CD4-positive, alpha-beta T cell (primary cell): Measurements from ENCODE around the gene MBD3L4. TPM values are rescaled to one million over a fixed set of nuclear protein-coding genes. Genes with fewer than 3 reads are reported as not detected.

Experiments
- ATAC-seq: fragments of 200-7000 bp; cut with Tn5 transposase; one replicate; pipeline ENCODE4 v1.10.0; 2022; ENCODE audit warnings: mild to moderate bottlenecking; ENCODE audit not compliant: poor library complexity
- CTCF ChIA-PET: fragments of 350-600 bp; sonication (Branson Sonifier 250); formaldehyde crosslinking; loops from one replicate; lab custom pipeline; 2021; ENCODE audit warnings: antibody characterized with exemption, inconsistent platforms; lab: Charles Lee
- POLR2A ChIA-PET: fragments of 350-600 bp; sonication (Branson Sonifier 250); formaldehyde crosslinking; loops from one replicate; lab custom pipeline; 2021; ENCODE audit warnings: antibody characterized with exemption, inconsistent platforms; lab: Charles Lee
- DNase-seq, 14 experiments: peaks; one replicate each; pipeline ENCODE4 v3.0.0-alpha.2; 2013 to 2020; ENCODE audit warnings: mixed read lengths in 2 of 14
- H3K27ac ChIP-seq, 2 donors: one replicate each; pipeline versions ENCODE4 v1.5.1 to v1.7.0; 2013; ENCODE audit warnings: low read length in 2 of 2, low read depth in 1 of 2, mild to moderate bottlenecking in 1 of 2
- H3K27me3 ChIP-seq, 2 experiments: 1 replicate in 1 of 2; 2 replicates in 1 of 2; pipeline versions ENCODE4 v1.6.1 to v1.7.0; 2013; ENCODE audit warnings: low read length in 2 of 2, control low read depth in 1 of 2, mild to moderate bottlenecking in 1 of 2, moderate library complexity in 1 of 2; ENCODE audit not compliant: insufficient read depth in 2 of 2, control insufficient read depth in 1 of 2
- H3K36me3 ChIP-seq: one replicate; pipeline ENCODE4 v1.6.1; 2013; ENCODE audit warnings: low read length, control low read depth; ENCODE audit not compliant: insufficient read depth
- H3K4me1 ChIP-seq: one replicate; pipeline ENCODE4 v1.6.1; 2013; ENCODE audit warnings: low read length, control low read depth; ENCODE audit not compliant: insufficient read depth
- H3K4me3 ChIP-seq: one replicate; pipeline ENCODE4 v1.5.1; 2013; ENCODE audit warnings: mild to moderate bottlenecking, low read length, moderate library complexity
- H3K9me3 ChIP-seq, 2 experiments: 1 replicate in 1 of 2; 2 replicates in 1 of 2; pipeline versions ENCODE4 v1.6.1 to v1.7.0; 2013; ENCODE audit warnings: low read length in 2 of 2, mild to moderate bottlenecking in 2 of 2, control low read depth in 1 of 2, moderate library complexity in 1 of 2; ENCODE audit not compliant: control insufficient read depth in 1 of 2, insufficient read depth in 1 of 2
- H3K27ac Mint-ChIP-seq: one replicate; pipeline ENCODE4 v1.8.0; 2020; ENCODE audit warnings: mixed read lengths
- H3K27me3 Mint-ChIP-seq: one replicate; pipeline ENCODE4 v1.8.0; 2021; ENCODE audit warnings: mixed read lengths
- H3K36me3 Mint-ChIP-seq: one replicate; pipeline ENCODE4 v1.8.0; 2021; ENCODE audit warnings: low read depth, mixed read lengths
- H3K4me1 Mint-ChIP-seq: one replicate; pipeline ENCODE4 v1.8.0; 2021; ENCODE audit warnings: low read depth, mixed read lengths
- H3K4me3 Mint-ChIP-seq: one replicate; pipeline ENCODE4 v1.8.0; 2020; ENCODE audit warnings: mild to moderate bottlenecking, mixed read lengths
- H3K9me3 Mint-ChIP-seq: one replicate; pipeline ENCODE4 v1.8.0; 2020; ENCODE audit warnings: mixed read lengths
- CTCF ChIP-seq: fragments of 200-600 bp; IDR thresholded peaks from one replicate; pipeline ENCODE4 v1.8.0; 2022; ENCODE audit warnings: antibody characterized with exemption, mild to moderate bottlenecking
- intact Hi-C, 2 experiments: fragments of 100-400 bp; cut with DNase I in 1 of 2; cut with micrococcal nuclease in 1 of 2; formaldehyde crosslinking; loops; one replicate each; pipeline versions ENCODE4 v1.15.1 to v1.9.0; 2023 to 2025; cut with DNase I, micrococcal nuclease
- total RNA-seq, 174 experiments: library from RNA in 2 of 174; stranded (reverse) in 2 of 174; gene quantifications; one replicate each; pipeline ENCODE4 v1.2.3 and lab custom pipeline; 2021 to 2026

Gene MBD3L4
- total RNA-seq, 2 experiments from 2014 or later, result not detected

GRCh38 chr19:7010722-7011593, 29.0 kb downstream of the MBD3L4 start:
- peak overlapping the region; percentile 18 for H3K4me3 Mint-ChIP-seq

GRCh38 chr19:7007859-7008258, 32.1 kb downstream of the MBD3L4 start:
- ATAC-seq (no peak), DNase-seq (no peak)
- H3K4me1 ChIP-seq, result peaks cover 26% of the 10 kb centered on the region
- H3K27ac Mint-ChIP-seq, result no peak overlapping the region
- intact Hi-C loops, result no loop called here
- no peaks in the 10 kb centered on the region for H3K9me3 Mint-ChIP-seq
- CTCF ChIA-PET, result no interaction called here
- TF ChIP-seq CTCF, result no peak
- H3K4me3 Mint-ChIP-seq, result no peak overlapping the region
- H3K4me3 ChIP-seq, result no peak overlapping the region
- H3K36me3 Mint-ChIP-seq, result no peaks in the 10 kb centered on the region
- H3K9me3 ChIP-seq, result peaks cover 0 to 21% of the 10 kb centered on the region in 2 experiments
- no peaks in the 10 kb centered on the region for H3K27me3 ChIP-seq
- no peaks in the 10 kb centered on the region for H3K36me3 ChIP-seq
- H3K4me1 Mint-ChIP-seq, result peaks cover 53% of the 10 kb centered on the region
- no peaks in the 10 kb centered on the region for H3K27me3 Mint-ChIP-seq
- no peak overlapping the region for H3K27ac ChIP-seq
- POLR2A ChIA-PET, result interaction anchor here (0.6 kb wide), 2 partner anchors 118 to 1578 kb away, joined by 3 read pairs; no protein-coding TSS in a partner anchor

More at GRCh38 chr19:7010722-7011593, 29.0 kb downstream of the MBD3L4 start:
- Mint-ChIP-seq H3K4me1 (peaks cover 56% of the 10 kb centered on the region), H3K27me3 (no peaks in the 10 kb centered on the region), H3K27ac (no peak overlapping the region), H3K9me3 (no peaks in the 10 kb centered on the region), H3K36me3 (no peaks in the 10 kb centered on the region)
- intact Hi-C loops, result no loop called here
- no peaks in the 10 kb centered on the region for H3K36me3 ChIP-seq
- no peaks in the 10 kb centered on the region for H3K27me3 ChIP-seq
- ChIA-PET POLR2A (no interaction called here), CTCF (no interaction called here)
- H3K9me3 ChIP-seq, result peaks cover 0 to 18% of the 10 kb centered on the region in 2 experiments
- DNase-seq (no peak), ATAC-seq (no peak)
- peaks cover 40% of the 10 kb centered on the region for H3K4me1 ChIP-seq
- H3K27ac ChIP-seq, result no peak overlapping the region
- TF ChIP-seq CTCF, result no peak
- H3K4me3 ChIP-seq, result no peak overlapping the region

- Histone ChIP-seq H3K27ac (no peak overlapping the region), H3K9me3 (peaks cover 0 to 8% of the 10 kb centered on the region in 2 experiments), H3K4me1 (peaks cover 24% of the 10 kb centered on the region), H3K36me3 (no peaks in the 10 kb centered on the region), H3K4me3 (no peak overlapping the region), H3K27me3 (no peaks in the 10 kb centered on the region)
- no peak for DNase-seq
- ATAC-seq, result no peak
- CTCF ChIA-PET, result no interaction called here
- Mint-ChIP-seq H3K36me3 (no peaks in the 10 kb centered on the region), H3K4me1 (peaks cover 52% of the 10 kb centered on the region), H3K4me3 (no peak overlapping the region), H3K27me3 (no peaks in the 10 kb centered on the region), H3K27ac (no peak overlapping the region), H3K9me3 (no peaks in the 10 kb centered on the region)
- no peak for TF ChIP-seq CTCF
- POLR2A ChIA-PET, result interaction anchor here (0.6 kb wide), 1 partner anchor 116 kb away, joined by 4 read pairs; no protein-coding TSS in a partner anchor
- intact Hi-C loops, result no loop called here
Measured at GRCh38 chr19:7006135-7006704, 33.8 kb downstream of the MBD3L4 start.
